ENCODE measurements around the gene NANP. TPM values are rescaled to one million over a fixed set of nuclear protein-coding genes. Genes with fewer than 3 reads are reported as not detected.
"Not testable (repeated sequence)": the region's sequence is repeated elsewhere in the genome, so short reads cannot be mapped to it uniquely, and the experiment has no call there.

NANP gene
- total RNA-seq, 1 experiment from 2014 or later, result 7.1 TPM

DNA sequence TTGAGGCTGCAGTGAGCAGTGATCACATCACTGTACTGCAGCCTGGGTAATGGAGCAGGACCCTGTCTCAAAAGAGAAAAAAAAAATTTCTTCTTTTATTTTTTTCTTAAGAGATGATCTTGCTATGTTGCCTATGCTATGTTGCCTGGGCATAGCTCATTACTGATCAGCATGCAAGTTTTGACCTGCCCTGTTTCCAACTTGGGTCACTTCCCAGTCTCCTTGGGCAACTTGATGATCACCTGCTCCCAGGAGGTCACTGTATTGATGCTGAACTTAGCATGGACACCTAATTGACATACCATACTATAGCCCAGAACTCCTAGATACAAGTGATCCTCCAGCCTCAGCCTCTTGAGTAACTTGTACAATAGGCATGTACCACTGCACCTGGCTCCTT lies 30.7 kb upstream of the NANP start:
- no peaks in the 10 kb centered on the region for H3K23me2 ChIP-seq (ENCODE audit: insufficient read length, low read depth, low read length, poor library complexity, severe bottlenecking)
- no peaks in the 10 kb centered on the region for H3K79me1 ChIP-seq (ENCODE audit: insufficient read depth, low read depth, low read length, poor library complexity, severe bottlenecking)
- H4K5ac ChIP-seq (ENCODE audit: insufficient read length, low read depth, low read length), result no peak overlapping the region
- H2BK12ac ChIP-seq (ENCODE audit: insufficient read length, low read depth, low read length), result no peak overlapping the region
- no peak overlapping the region for H2BK120ac ChIP-seq (ENCODE audit: low read depth, low read length, poor library complexity, severe bottlenecking)
- no peak for DNase-seq
- H3K36me3 Mint-ChIP-seq (ENCODE audit: insufficient read depth in 1 of 3, low read depth in 3 of 3), result peaks cover 0 to 2% (median 0%) of the 10 kb centered on the region in 3 experiments; a peak in 1 of 7 replicates
- no peak overlapping the region for H2AFZ ChIP-seq (ENCODE audit: low read length)
- H3K4me1 ChIP-seq (ENCODE audit: insufficient read depth, low read length), result no peaks in the 10 kb centered on the region
- H3K4me3 Mint-ChIP-seq, result no peak overlapping the region
- no peaks in the 10 kb centered on the region for H3K27me3 ChIP-seq (ENCODE audit: insufficient read depth, low read length)
- H3T11ph ChIP-seq (ENCODE audit: low read length), result no peak overlapping the region
- TF ChIP-seq, protein P1, sequence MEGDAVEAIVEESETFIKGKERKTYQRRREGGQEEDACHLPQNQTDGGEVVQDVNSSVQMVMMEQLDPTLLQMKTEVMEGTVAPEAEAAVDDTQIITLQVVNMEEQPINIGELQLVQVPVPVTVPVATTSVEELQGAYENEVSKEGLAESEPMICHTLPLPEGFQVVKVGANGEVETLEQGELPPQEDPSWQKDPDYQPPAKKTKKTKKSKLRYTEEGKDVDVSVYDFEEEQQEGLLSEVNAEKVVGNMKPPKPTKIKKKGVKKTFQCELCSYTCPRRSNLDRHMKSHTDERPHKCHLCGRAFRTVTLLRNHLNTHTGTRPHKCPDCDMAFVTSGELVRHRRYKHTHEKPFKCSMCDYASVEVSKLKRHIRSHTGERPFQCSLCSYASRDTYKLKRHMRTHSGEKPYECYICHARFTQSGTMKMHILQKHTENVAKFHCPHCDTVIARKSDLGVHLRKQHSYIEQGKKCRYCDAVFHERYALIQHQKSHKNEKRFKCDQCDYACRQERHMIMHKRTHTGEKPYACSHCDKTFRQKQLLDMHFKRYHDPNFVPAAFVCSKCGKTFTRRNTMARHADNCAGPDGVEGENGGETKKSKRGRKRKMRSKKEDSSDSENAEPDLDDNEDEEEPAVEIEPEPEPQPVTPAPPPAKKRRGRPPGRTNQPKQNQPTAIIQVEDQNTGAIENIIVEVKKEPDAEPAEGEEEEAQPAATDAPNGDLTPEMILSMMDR (conservative IDR thresholded peaks at IDR 0.05), result no peak
- H3K4ac ChIP-seq (ENCODE audit: low read depth, low read length), result no peak overlapping the region
- peaks cover 2% of the 10 kb centered on the region in 2 experiments; a peak in 1 of 4 replicates for H3K4me1 Mint-ChIP-seq
- no peaks in the 10 kb centered on the region for H4K20me1 ChIP-seq (ENCODE audit: control insufficient read depth, insufficient read depth, insufficient read length)
- H3K56ac ChIP-seq (ENCODE audit: insufficient read length, low read depth, low read length), result no peak overlapping the region
- no peak overlapping the region for H3K27ac ChIP-seq (ENCODE audit: insufficient read length, low read depth, low read length)
- no peak overlapping the region for H2BK15ac ChIP-seq (ENCODE audit: low read depth, low read length)
- H3K9ac ChIP-seq (ENCODE audit: extremely low read depth, insufficient read length, low read length), result no peak overlapping the region
- no peak overlapping the region for H3K23ac ChIP-seq (ENCODE audit: insufficient read length, low read depth, low read length)
- H3K14ac ChIP-seq (ENCODE audit: insufficient read depth, low read length), result no peak overlapping the region
- no peak overlapping the region for H3K18ac ChIP-seq (ENCODE audit: insufficient read length, low read depth, low read length)
- no peak overlapping the region for H2BK20ac ChIP-seq (ENCODE audit: low read depth, low read length, poor library complexity, severe bottlenecking)
- no peak overlapping the region for H3K4me2 ChIP-seq (ENCODE audit: insufficient read depth, insufficient read length, low read length)
- H2BK5ac ChIP-seq (ENCODE audit: insufficient read length, low read length), result no peak overlapping the region
- no peaks in the 10 kb centered on the region for H3K9me3 ChIP-seq (ENCODE audit: control insufficient read depth, low read depth, low read length)
- H3K9me3 Mint-ChIP-seq, result no peaks in the 10 kb centered on the region; a peak in 2 of 5 replicates
- H3K79me2 ChIP-seq (ENCODE audit: insufficient read depth, low read length), result no peaks in the 10 kb centered on the region
- no peaks in the 10 kb centered on the region for H3K27me3 Mint-ChIP-seq (ENCODE audit: low read depth)
- no peak overlapping the region for H4K8ac ChIP-seq (replicated peaks; ENCODE audit: insufficient read length, low read depth, low read length)
- no peak overlapping the region for H3K27ac Mint-ChIP-seq
- H4K91ac ChIP-seq (ENCODE audit: insufficient read length, low read depth, low read length), result no peak overlapping the region
- no peak overlapping the region for H2AK5ac ChIP-seq (ENCODE audit: insufficient read length, low read length)

DNA sequence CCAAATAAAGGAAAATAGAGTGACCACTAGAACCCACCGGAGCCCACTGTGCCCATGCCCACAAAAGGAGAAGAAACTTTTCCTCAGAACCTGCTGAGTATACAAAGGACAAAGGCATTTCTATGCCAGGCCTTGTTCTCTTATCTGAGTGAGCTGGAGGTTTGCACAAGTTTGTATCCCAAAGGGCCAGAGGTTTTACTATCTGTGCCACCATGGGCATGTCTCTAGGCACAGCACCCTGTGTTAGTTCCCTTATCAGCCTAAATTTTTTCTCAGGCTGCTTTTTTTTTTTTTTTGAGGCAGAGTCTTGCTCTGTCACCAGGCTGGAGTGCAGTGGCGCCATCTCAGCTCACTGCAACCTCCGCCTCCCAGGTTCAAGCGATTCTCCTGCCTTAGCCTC lies 29.1 kb upstream of the NANP start:
- H3K4me1 Mint-ChIP-seq; H3K79me2 ChIP-seq (ENCODE audit: insufficient read depth, low read length); H2BK15ac ChIP-seq (ENCODE audit: low read depth, low read length); H2BK120ac ChIP-seq (ENCODE audit: low read depth, low read length, poor library complexity, severe bottlenecking); H2AK5ac ChIP-seq (ENCODE audit: insufficient read length, low read length); H3K18ac ChIP-seq (ENCODE audit: insufficient read length, low read depth, low read length); H3K9ac ChIP-seq (ENCODE audit: extremely low read depth, insufficient read length, low read length); H3K4ac ChIP-seq (ENCODE audit: low read depth, low read length); H3K56ac ChIP-seq (ENCODE audit: insufficient read length, low read depth, low read length); H3K23me2 ChIP-seq (ENCODE audit: insufficient read length, low read depth, low read length, poor library complexity, severe bottlenecking); H3K14ac ChIP-seq (ENCODE audit: insufficient read depth, low read length); H3K4me1 ChIP-seq (ENCODE audit: insufficient read depth, low read length); H3K27ac ChIP-seq (ENCODE audit: insufficient read length, low read depth, low read length); H3K9me3 Mint-ChIP-seq; H3T11ph ChIP-seq (ENCODE audit: low read length); H3K36me3 Mint-ChIP-seq (ENCODE audit: insufficient read depth in 1 of 3, low read depth in 3 of 3); H4K91ac ChIP-seq (ENCODE audit: insufficient read length, low read depth, low read length); H3K27me3 Mint-ChIP-seq (ENCODE audit: low read depth); H2AFZ ChIP-seq (ENCODE audit: low read length); DNase-seq; H3K27ac Mint-ChIP-seq; H3K4me2 ChIP-seq (ENCODE audit: insufficient read depth, insufficient read length, low read length); H3K23ac ChIP-seq (ENCODE audit: insufficient read length, low read depth, low read length); H2BK12ac ChIP-seq (ENCODE audit: insufficient read length, low read depth, low read length); H3K79me1 ChIP-seq (ENCODE audit: insufficient read depth, low read depth, low read length, poor library complexity, severe bottlenecking); H3K27me3 ChIP-seq (ENCODE audit: insufficient read depth, low read length); H3K4me3 Mint-ChIP-seq; H4K8ac ChIP-seq (replicated peaks; ENCODE audit: insufficient read length, low read depth, low read length); H4K20me1 ChIP-seq (ENCODE audit: control insufficient read depth, insufficient read depth, insufficient read length); H2BK5ac ChIP-seq (ENCODE audit: insufficient read length, low read length); H4K5ac ChIP-seq (ENCODE audit: insufficient read length, low read depth, low read length); H3K9me3 ChIP-seq (ENCODE audit: control insufficient read depth, low read depth, low read length); H2BK20ac ChIP-seq (ENCODE audit: low read depth, low read length, poor library complexity, severe bottlenecking): not testable (repeated sequence)
- WGBS (ENCODE audit: extremely low coverage, insufficient read length, low lambda C conversion rate), result no CpG with 5 or more reads among the region's 4 CpGs
